Fibroblast of villous mesenchyme (primary cell): ENCODE data around the gene PDLIM1. TPM values are rescaled to one million over a fixed set of nuclear protein-coding genes. Genes with fewer than 3 reads are reported as not detected.

Experiments
- DNase-seq: peaks from one replicate; pipeline ENCODE4 v3.0.0-alpha.2; 2010; ENCODE audit warnings: low read depth
- H3K4me3 ChIP-seq: 2 replicates; pipeline ENCODE4 v1.5.1; 2011; ENCODE audit warnings: low read depth, mild to moderate bottlenecking, low read length
- CTCF ChIP-seq: IDR thresholded peaks from 2 replicates; pipeline ENCODE4 v1.5.1; 2012; ENCODE audit warnings: low read depth, mild to moderate bottlenecking, low read length; ENCODE audit not compliant: insufficient read depth
- total RNA-seq: library from RNA; depleted of rRNA; stranded (reverse); fragments of >200 nt; gene quantifications from 2 replicates; pipeline ENCODE4 v1.2.3, GENCODE V29; 2012

Gene PDLIM1
- total RNA-seq, 1 donor = 75.6 TPM

GRCh38 chr10:95315509-95315908, 24.7 kb upstream of the PDLIM1 start:
- H3K4me3 ChIP-seq = no peak overlapping the region
- no peak for DNase-seq
- no peak for TF ChIP-seq CTCF

- no peak for TF ChIP-seq CTCF
- DNase-seq = no peak
- H3K4me3 ChIP-seq = no peak overlapping the region
Measured at GRCh38 chr10:95314192-95314918, 23.6 kb upstream of the PDLIM1 start.

- H3K4me3 ChIP-seq = no peak overlapping the region
- TF ChIP-seq CTCF = no peak
- DNase-seq = no peak
Measured at GRCh38 chr10:95312986-95313495, 22.2 kb upstream of the PDLIM1 start.

- TF ChIP-seq CTCF = no peak
- no peak for DNase-seq
- no peak overlapping the region for H3K4me3 ChIP-seq
Measured at GRCh38 chr10:95312257-95312656, 21.5 kb upstream of the PDLIM1 start.

GRCh38 chr10:95309958-95310357, 19.2 kb upstream of the PDLIM1 start:
- no peak for TF ChIP-seq CTCF
- no peak for DNase-seq
- H3K4me3 ChIP-seq = no peak overlapping the region

- no peak for TF ChIP-seq CTCF
- no peak overlapping the region for H3K4me3 ChIP-seq
Measured at GRCh38 chr10:95308389-95309302, 17.8 kb upstream of the PDLIM1 start.

More at GRCh38 chr10:95308389-95309302, 17.8 kb upstream of the PDLIM1 start:
- DNase-seq = peak; percentile 99
